Measurements from ENCODE around the gene PPIE. TPM values are rescaled to one million over a fixed set of nuclear protein-coding genes. Genes with fewer than 3 reads are reported as not detected.

The PPIE gene
- total and polyA plus RNA-seq, 4 experiments from 2014 or later, result 67.7 to 162 (median 73.3) TPM

DNA sequence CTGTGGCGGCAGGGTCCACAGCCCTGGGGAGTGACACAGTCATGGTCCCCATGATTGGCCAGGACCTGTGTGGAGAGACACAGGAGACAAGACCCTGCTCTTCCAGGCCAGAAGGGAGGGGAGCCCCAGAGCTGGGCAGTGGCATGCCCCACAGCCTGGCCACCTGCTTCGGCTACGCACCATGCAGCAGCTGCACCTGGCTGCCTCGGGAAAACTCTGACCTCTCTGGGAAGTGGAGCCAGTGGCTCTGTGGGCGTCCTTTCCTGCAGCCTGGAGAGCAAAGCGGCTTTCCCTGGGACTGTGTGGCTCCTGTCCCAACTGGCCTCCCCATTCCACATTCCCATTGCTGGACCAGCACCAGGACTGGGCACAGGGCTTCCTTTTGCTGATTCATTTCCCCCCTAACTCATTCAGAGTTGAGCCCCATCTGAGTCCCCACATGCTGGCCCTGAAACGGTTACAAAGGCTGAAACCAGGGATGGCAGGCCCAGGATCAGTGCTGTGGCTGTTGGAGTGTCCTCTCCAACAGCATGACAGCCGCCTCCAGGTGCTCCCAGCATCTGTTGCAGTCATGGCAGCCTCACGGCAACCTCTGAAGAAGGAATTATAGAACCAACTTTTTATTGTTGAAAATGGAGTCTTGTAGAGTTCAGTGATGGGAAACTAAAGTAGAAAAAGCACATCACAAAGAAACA, 17.4 kb downstream of the PPIE start:
- DNase-seq, result no peak
- Mint-ChIP-seq H3K4me3 (no peak overlapping the region), H3K4me1 (peaks cover 0 to 2% (median 0%) of the 10 kb centered on the region in 4 donors), H3K9me3 (no peaks in the 10 kb centered on the region), H3K27ac (peak overlapping the region in 1 of 7 donors; percentile 52), H3K36me3 (peaks cover 60 to 83% of the 10 kb centered on the region in 2 donors), H3K27me3 (no peaks in the 10 kb centered on the region)
- peaks cover 62% of the 10 kb centered on the region for H3K36me3 ChIP-seq (ENCODE audit: insufficient read depth, low read length)
- no peaks in the 10 kb centered on the region for H3K27me3 ChIP-seq (ENCODE audit: insufficient read depth, low read length)
- H3K4me3 ChIP-seq (ENCODE audit: low read length in 2 of 2), result no peak overlapping the region
- H3K4me1 ChIP-seq (ENCODE audit: insufficient read depth, low read length), result no peaks in the 10 kb centered on the region
- POLR2A ChIA-PET (ENCODE audit: partially characterized antibody), result no interaction called here
- CTCF ChIA-PET (ENCODE audit: partially characterized antibody), result no interaction called here
- H3K9me3 ChIP-seq (ENCODE audit: control insufficient read depth in 1 of 2, low read length in 2 of 2), result no peaks in the 10 kb centered on the region
- intact Hi-C loops (cut with micrococcal nuclease), result no loop called here
- H3K27ac ChIP-seq (ENCODE audit: low read depth, low read length), result no peak overlapping the region

DNA sequence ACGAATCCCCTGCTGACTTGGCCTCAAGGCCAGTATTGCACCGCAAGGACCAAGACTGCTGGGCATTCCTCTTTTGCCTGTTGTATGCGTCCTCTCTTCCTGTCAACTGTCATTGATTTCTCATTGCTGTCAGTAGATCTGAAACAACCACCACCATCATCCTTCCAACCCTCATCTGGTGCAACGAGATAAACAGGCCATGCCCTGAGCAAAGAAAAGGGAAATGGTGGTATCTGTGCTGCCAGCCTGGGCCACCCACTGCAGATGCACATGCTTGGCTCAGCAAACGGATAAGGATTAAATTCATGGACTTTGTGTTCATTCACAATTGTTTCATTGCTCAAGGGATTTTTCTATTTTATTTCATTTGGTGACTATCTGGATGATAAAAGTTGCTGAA, 18.8 kb downstream of the PPIE start:
- Mint-ChIP-seq H3K27ac (peak overlapping the region in 1 of 7 donors; percentile 32), H3K27me3 (no peaks in the 10 kb centered on the region), H3K4me1 (no peaks in the 10 kb centered on the region), H3K9me3 (no peaks in the 10 kb centered on the region), H3K4me3 (no peak overlapping the region), H3K36me3 (peaks cover 54 to 74% of the 10 kb centered on the region in 2 donors)
- Histone ChIP-seq H3K27me3 (ENCODE audit: insufficient read depth, low read length) (no peaks in the 10 kb centered on the region), H3K4me3 (ENCODE audit: low read length in 2 of 2) (no peak overlapping the region), H3K4me1 (ENCODE audit: insufficient read depth, low read length) (no peaks in the 10 kb centered on the region), H3K36me3 (ENCODE audit: insufficient read depth, low read length) (peaks cover 48% of the 10 kb centered on the region), H3K9me3 (ENCODE audit: control insufficient read depth in 1 of 2, low read length in 2 of 2) (no peaks in the 10 kb centered on the region), H3K27ac (ENCODE audit: low read depth, low read length) (no peak overlapping the region)
- no peak for DNase-seq
- ChIA-PET POLR2A (ENCODE audit: partially characterized antibody) (no interaction called here), CTCF (ENCODE audit: partially characterized antibody) (no interaction called here)
- intact Hi-C loops (cut with micrococcal nuclease), result no loop called here

DNA sequence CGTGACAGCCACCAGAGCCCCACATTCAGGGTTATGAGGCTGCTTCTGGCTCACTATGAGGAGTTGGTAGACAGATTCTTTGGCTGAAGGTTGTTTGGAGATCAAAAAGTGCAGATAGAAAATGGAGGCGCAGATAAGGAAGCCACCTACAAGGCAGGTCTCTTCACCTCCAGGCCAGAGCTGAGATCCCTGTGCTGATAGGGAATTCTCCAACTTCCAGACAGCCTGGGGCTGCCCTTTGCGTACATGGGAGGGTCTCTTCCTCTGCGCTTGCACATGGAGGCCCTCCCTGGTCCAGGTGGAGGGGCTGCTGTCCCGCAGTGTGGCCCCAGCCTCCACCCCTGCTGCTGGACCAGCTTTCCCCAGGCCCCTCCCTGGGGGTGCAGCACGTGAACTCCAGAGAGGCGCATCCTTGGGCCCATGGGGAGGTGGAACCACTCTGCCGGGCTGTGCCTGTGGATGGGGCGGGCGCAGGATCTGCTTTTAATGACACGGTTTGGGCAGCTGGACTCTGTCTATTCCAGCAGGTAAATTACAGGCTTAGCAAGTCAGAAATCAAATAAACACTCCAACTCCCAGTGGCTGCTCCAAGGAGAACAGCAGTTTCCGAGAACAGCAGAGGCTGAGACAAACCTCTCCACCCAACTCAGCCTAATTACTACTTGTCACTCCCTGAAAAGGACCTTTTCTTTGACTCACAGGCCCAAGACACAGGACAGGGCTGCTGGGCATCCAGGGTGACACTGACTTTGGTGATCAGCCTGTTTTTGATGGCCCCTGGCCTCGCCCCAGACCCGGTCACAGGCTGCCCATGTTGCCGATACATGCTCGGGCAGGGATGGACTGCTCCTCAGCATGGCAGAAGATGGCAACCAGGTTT, 20.1 kb downstream of the PPIE start:
- Histone ChIP-seq H3K4me1 (ENCODE audit: insufficient read depth, low read length) (no peaks in the 10 kb centered on the region), H3K27ac (ENCODE audit: low read depth, low read length) (no peak overlapping the region), H3K9me3 (ENCODE audit: control insufficient read depth in 1 of 2, low read length in 2 of 2) (no peaks in the 10 kb centered on the region), H3K36me3 (ENCODE audit: insufficient read depth, low read length) (peaks cover 35% of the 10 kb centered on the region), H3K27me3 (ENCODE audit: insufficient read depth, low read length) (no peaks in the 10 kb centered on the region), H3K4me3 (ENCODE audit: low read length in 2 of 2) (no peak overlapping the region)
- H3K9me3 Mint-ChIP-seq, result no peaks in the 10 kb centered on the region
- ChIA-PET POLR2A (ENCODE audit: partially characterized antibody) (no interaction called here), CTCF (ENCODE audit: partially characterized antibody) (no interaction called here)
- intact Hi-C loops (cut with micrococcal nuclease), result no loop called here
- no peaks in the 10 kb centered on the region for H3K27me3 Mint-ChIP-seq
- H3K36me3 Mint-ChIP-seq, result peaks cover 42 to 61% of the 10 kb centered on the region in 2 donors
- H3K4me3 Mint-ChIP-seq, result no peak overlapping the region
- DNase-seq, result no peak
- no peaks in the 10 kb centered on the region for H3K4me1 Mint-ChIP-seq
- H3K27ac Mint-ChIP-seq, result no peak overlapping the region

DNA sequence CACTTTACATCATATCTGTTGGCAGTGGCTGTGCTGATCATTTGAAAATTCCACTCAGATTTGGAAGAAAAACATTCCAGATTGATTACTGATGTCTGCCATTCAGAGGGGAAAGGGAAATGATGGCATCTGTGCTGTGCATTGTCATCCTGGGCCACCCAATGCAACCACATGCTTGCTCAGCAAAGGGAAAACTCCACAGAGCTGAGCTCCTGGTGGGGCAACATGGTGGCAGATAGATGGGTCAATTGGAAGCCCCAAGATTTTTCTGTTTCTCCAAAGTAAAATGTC, 20.7 kb downstream of the PPIE start:
- Mint-ChIP-seq H3K9me3 (no peaks in the 10 kb centered on the region), H3K27me3 (no peaks in the 10 kb centered on the region), H3K4me1 (no peaks in the 10 kb centered on the region), H3K36me3 (peaks cover 38 to 56% of the 10 kb centered on the region in 2 donors), H3K4me3 (no peak overlapping the region), H3K27ac (no peak overlapping the region)
- H3K27me3 ChIP-seq (ENCODE audit: insufficient read depth, low read length), result no peaks in the 10 kb centered on the region
- H3K27ac ChIP-seq (ENCODE audit: low read depth, low read length), result no peak overlapping the region
- H3K4me3 ChIP-seq (ENCODE audit: low read length in 2 of 2), result no peak overlapping the region
- no peaks in the 10 kb centered on the region for H3K9me3 ChIP-seq (ENCODE audit: control insufficient read depth in 1 of 2, low read length in 2 of 2)
- DNase-seq, result no peak
- CTCF ChIA-PET (ENCODE audit: partially characterized antibody), result no interaction called here
- intact Hi-C loops (cut with micrococcal nuclease), result no loop called here
- no peaks in the 10 kb centered on the region for H3K4me1 ChIP-seq (ENCODE audit: insufficient read depth, low read length)
- POLR2A ChIA-PET (ENCODE audit: partially characterized antibody), result no interaction called here
- peaks cover 29% of the 10 kb centered on the region for H3K36me3 ChIP-seq (ENCODE audit: insufficient read depth, low read length)

DNA sequence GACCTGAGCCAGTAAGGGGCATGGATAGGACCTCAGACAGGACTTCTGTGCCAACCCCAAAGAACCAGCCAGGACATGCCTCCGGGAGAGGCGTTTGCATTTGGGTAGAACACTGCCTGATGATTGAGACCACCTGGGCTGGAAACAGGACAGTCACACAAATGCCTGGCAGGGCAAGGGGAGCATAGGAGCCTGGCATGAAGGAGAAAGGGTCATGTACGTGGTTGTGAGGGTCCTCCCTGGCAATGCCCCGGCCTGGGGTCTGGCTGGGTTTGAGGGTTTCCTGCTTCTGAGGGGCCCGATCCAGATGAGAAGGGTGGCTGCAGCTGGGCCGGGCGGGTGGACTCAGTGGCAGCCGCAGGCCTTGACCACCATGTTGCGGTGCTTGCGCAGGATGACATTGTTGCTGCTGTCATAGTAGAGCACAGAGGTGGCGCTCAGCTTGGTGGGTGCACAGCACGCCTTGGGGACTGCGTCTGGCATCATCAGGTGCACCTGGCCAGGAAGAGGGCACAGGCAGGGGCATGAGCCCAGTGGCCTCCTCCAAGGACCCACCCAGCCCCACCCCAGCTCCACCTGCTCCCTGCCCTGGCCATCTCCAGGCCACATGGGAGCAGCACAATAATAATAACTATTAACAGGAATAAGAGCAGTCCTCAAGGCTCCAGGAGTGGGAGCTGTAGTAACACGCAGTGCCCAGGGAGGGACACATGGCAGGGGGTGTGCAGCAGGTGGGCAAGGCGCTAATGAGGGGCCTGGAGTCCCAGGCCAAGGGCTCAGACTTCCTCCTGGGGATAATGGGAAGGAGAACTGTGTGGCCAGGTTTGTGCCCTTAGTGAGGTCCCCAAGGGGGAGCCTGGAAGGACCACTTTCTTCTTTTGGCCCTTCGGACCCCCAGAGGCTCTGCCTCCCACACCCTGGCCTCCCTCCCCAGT, 21.7 kb downstream of the PPIE start:
- intact Hi-C loops (cut with micrococcal nuclease), result no loop called here
- Mint-ChIP-seq H3K4me1 (no peaks in the 10 kb centered on the region), H3K4me3 (no peak overlapping the region), H3K27me3 (no peaks in the 10 kb centered on the region), H3K36me3 (peaks cover 38 to 47% of the 10 kb centered on the region in 2 donors), H3K9me3 (no peaks in the 10 kb centered on the region), H3K27ac (no peak overlapping the region)
- no peak overlapping the region for H3K4me3 ChIP-seq (ENCODE audit: low read length in 2 of 2)
- no peak for DNase-seq
- no peaks in the 10 kb centered on the region for H3K4me1 ChIP-seq (ENCODE audit: insufficient read depth, low read length)
- peaks cover 20% of the 10 kb centered on the region for H3K36me3 ChIP-seq (ENCODE audit: insufficient read depth, low read length)
- no peaks in the 10 kb centered on the region for H3K9me3 ChIP-seq (ENCODE audit: control insufficient read depth in 1 of 2, low read length in 2 of 2)
- no peaks in the 10 kb centered on the region for H3K27me3 ChIP-seq (ENCODE audit: insufficient read depth, low read length)
- ChIA-PET CTCF (ENCODE audit: partially characterized antibody) (no interaction called here), POLR2A (ENCODE audit: partially characterized antibody) (no interaction called here)
- no peak overlapping the region for H3K27ac ChIP-seq (ENCODE audit: low read depth, low read length)

DNA sequence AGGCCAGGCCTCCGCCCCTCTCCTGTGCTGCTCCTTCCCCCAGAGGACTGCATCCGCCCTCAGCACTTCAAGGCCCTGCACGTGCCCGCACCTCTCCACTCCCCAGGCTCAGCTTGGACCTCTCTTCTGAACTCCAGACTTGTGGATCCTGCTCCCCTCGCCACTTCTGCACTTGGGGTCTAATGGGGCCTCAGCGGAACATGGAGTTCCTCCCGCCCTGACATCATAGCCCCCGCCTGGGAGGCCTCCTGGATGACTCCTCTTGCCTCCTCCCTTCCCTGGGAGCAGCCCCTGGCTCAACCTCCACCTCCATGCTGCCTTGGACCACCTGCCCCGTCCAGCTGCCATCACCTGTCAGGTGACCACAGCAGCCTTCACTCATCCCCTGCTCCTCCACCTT, 22.3 kb downstream of the PPIE start:
- ChIA-PET CTCF (ENCODE audit: partially characterized antibody) (interaction anchor here (1.1 kb wide), 1 partner anchor 38 kb away, joined by 3 read pairs; no protein-coding TSS in a partner anchor), POLR2A (ENCODE audit: partially characterized antibody) (no interaction called here)
- Histone ChIP-seq H3K27me3 (ENCODE audit: insufficient read depth, low read length) (no peaks in the 10 kb centered on the region), H3K4me1 (ENCODE audit: insufficient read depth, low read length) (no peaks in the 10 kb centered on the region), H3K9me3 (ENCODE audit: control insufficient read depth in 1 of 2, low read length in 2 of 2) (no peaks in the 10 kb centered on the region), H3K36me3 (ENCODE audit: insufficient read depth, low read length) (peaks cover 13% of the 10 kb centered on the region), H3K4me3 (ENCODE audit: low read length in 2 of 2) (no peak overlapping the region), H3K27ac (ENCODE audit: low read depth, low read length) (no peak overlapping the region)
- H3K9me3 Mint-ChIP-seq, result no peaks in the 10 kb centered on the region
- intact Hi-C loops (cut with micrococcal nuclease), result no loop called here
- H3K4me1 Mint-ChIP-seq, result no peaks in the 10 kb centered on the region
- H3K27me3 Mint-ChIP-seq, result no peaks in the 10 kb centered on the region
- H3K27ac Mint-ChIP-seq, result peak overlapping the region in 1 of 7 donors; percentile 46
- DNase-seq, result no peak
- H3K36me3 Mint-ChIP-seq, result peaks cover 38 to 46% of the 10 kb centered on the region in 2 donors
- no peak overlapping the region for H3K4me3 Mint-ChIP-seq

Measured in CD4-positive, alpha-beta memory T cell (primary cell).